Measurements from ENCODE around the gene LRRC32.

The LRRC32 gene

DNA sequence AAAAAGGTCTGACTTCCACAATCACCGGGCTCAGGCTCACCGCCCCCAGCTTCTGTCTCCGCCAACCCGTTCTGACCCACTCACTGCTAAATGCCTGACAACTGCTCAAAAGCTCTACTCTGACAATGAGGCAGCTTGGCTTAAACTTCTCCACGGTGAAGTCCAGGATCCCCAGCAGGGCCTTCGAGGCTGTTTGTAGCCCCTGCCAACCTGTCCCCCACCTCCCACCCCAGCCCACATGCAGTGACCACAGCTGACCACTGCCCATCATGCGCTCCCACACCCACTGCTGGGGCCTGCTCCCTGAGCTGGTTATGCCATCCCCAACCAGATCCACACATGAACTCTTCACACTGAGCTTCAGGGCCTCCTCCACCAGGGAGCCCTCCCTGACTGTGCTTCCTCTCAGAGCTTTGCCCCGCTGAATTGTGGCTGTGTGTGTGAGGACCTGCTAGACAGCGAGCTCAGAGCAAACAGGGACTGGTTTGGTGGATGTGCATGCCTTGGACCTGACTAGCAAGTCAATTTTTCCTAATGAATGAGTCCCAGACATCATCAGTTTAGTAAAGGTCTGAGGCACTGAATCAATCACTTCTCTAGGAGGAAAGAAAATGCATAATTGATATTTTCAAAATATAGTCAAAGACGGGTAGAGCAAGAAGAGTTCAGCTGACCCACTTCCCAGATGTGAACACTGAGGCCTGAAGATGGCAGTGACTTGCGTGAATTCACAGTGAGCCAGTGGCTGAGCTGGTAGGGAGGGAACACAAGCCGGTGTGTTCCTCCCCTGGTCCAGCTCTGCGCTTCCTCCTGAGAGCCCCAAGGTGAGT lies 7.7 kb downstream of the LRRC32 start:
- no peak for DNase-seq (ENCODE audit: low read depth)

DNA sequence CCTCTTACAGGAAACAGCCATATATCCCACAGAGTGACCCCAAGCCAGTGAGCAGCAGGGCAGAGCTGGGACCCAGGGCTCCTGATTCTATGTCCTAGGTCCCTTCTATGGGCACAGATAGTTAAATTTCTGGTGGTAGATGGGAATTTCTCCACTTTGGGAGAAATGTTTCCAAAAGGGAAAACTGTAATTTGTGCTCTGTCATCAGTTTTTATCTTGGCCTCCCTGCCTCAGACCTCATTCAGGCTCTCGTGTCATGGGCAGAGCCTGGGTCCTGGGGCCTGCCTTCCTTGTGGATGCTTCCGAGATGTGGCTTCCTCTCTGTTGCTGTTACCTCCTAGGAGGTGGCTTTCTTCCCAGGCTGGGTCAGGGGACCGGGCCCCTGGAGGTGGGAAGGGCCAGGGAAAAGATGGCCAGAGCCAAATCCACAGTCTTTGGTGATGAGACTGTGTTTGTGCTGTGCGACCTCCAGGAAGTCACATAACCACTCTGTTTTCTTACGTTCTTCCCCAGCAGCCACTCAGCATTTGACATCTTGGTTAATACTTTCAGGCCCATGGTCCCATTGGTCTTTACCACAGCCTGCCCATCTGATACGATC lies 8.6 kb downstream of the LRRC32 start:
- no peak for DNase-seq (ENCODE audit: low read depth)

- DNase-seq (ENCODE audit: low read depth): no peak
Observed at GRCh38 chr11:76661306-76661751, 9.2 kb downstream of the LRRC32 start.

DNA sequence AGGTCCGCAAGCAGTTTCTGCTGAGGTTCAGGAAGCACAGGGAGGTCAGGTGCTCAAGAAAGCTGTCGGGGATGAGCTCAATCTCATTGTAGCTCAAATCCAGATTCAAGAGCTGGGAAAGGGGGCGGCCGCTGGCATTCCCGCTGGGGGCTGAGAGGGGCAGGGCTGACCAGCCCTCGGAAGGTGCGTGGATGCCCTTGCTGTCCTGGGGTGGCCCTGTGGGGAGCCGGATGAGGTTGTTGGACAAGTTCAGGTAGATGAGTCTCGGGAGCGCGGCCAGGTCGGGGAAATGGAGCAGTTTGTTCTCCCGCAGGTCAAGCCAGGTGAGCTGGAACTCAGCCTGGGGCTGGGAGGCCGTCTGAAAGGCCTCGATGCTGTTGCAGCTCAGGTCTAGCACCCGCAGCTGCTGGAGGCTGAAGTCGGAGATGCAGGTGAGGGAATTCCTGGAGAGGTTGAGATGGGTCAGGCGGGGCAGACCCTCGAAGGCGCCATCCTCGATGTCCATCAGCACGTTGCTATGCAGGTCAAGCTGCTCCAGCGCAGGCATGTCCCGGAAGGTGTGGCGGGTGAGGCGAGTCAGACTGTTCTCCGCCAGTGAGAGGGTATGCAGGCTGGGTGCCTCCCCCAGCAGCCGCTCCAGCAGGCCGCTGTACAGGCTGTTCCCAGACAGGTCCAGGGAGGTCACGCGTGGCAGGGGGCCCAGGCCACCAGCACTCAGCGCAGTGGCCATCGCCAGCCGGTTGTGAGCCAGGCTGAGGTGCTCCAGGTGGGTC lies 9.8 kb downstream of the LRRC32 start:
- no peak for DNase-seq (ENCODE audit: low read depth)

DNA sequence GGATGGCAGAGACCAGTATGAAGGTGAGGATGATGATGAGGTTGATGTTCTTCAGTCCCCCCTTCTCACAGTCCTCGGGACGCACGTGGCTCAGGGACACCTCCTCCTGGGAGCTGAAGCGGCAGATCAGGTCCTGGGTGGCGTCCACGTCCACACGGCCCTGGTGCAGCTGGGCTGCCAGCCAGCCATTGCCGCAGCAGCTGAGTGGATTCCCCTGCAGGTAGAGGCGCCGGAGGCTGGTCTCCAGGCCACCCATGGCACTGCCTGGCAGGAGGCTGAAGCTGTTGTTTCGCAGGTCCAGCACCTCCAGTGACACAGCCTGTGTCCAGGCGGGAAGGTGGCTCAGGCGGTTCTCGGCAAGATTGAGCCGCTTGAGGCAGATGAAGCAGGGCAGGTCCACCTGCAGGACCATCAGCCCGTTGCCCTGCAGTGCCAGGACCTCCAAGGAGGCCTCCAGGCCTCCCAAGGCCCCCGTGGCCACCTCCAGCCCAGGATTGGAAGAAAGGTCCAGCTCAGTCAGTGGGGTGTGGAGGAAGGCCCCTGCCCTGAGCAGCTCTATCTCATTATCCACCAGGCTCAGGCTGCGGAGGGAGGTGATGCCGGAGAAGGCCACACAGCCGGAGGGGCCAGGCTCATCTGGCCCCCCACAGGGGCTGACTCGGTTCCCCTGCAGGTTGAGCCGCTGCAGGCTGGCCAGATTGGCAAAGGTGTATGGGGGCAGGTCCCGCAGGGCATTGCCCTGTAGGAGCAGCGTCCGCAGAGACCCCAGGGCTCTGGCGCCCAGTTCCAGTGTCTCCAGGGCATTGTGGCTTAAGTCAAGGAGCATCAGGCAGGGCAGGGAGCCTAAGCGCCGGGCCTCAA lies 10.6 kb downstream of the LRRC32 start:
- no peak for DNase-seq (ENCODE audit: low read depth)

GRCh38 chr11:76658651-76659650 lies 11.6 kb downstream of the LRRC32 start:
- no peak for DNase-seq (ENCODE audit: low read depth)

- DNase-seq (ENCODE audit: low read depth): no peak
Observed at GRCh38 chr11:76658231-76658630, 12.3 kb downstream of the LRRC32 start.

GRCh38 chr11:76657187-76658170 lies 13.1 kb downstream of the LRRC32 start:
- DNase-seq (ENCODE audit: low read depth): no peak

- DNase-seq (ENCODE audit: low read depth): no peak
Observed at GRCh38 chr11:76656571-76657081, 13.9 kb downstream of the LRRC32 start.

DNA sequence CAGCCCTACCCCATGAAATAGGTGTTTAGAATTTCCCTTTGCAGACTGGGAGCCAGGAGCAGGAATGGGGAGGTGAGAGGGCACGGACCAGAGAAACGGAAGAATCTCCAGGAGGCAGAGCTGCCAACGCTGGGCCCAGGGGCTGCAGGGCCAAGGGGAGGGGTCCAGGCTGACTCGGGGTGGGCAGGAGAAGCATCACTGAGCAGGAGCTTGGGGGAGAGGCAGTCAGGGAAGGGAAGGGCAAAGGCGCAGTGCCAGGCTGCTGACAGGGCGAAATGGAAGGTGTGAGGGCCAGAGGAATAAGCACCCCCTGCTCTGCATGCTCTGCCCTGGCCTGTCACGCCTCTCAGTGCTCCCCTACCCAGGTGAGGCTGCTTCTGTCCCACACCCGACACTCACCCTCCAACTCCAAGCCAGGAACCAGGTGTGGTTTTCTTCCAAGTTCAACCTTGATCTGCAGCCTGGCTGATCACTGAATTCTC lies 14.5 kb downstream of the LRRC32 start:
- no peak for DNase-seq (ENCODE audit: low read depth)

- DNase-seq (ENCODE audit: low read depth): no peak
Observed at GRCh38 chr11:76655501-76656049, 15.0 kb downstream of the LRRC32 start.

- DNase-seq (ENCODE audit: low read depth): no peak
Observed at GRCh38 chr11:76654980-76655379, 15.6 kb downstream of the LRRC32 start.

DNA sequence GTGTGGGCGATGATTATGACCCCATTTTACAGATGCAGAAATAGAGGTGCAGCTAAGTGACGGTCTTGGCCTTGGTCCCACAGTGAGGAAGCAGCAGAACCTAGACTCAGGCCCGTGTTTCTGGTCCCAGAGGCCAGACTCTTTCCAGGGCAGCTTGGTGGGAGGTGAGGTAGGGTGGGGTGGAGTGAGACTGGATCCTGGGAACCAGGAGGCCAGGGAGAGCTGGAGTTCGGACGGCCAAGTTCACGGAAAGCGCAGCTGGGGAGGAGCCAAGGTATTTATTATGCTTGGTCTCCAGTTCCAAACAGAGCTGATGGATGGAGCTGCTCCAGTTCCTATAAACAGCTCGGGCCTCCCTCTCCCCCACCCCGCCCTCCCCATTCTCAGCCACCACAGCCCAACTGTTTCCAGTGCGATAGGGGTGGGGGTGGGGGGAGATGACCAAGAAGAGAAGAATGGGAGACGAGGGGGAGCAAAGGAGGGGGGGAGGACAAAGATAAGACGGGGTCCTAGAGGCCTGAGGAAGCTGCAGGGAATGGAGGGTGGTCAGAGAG lies 16.2 kb downstream of the LRRC32 start:
- no peak for DNase-seq (ENCODE audit: low read depth)

DNA sequence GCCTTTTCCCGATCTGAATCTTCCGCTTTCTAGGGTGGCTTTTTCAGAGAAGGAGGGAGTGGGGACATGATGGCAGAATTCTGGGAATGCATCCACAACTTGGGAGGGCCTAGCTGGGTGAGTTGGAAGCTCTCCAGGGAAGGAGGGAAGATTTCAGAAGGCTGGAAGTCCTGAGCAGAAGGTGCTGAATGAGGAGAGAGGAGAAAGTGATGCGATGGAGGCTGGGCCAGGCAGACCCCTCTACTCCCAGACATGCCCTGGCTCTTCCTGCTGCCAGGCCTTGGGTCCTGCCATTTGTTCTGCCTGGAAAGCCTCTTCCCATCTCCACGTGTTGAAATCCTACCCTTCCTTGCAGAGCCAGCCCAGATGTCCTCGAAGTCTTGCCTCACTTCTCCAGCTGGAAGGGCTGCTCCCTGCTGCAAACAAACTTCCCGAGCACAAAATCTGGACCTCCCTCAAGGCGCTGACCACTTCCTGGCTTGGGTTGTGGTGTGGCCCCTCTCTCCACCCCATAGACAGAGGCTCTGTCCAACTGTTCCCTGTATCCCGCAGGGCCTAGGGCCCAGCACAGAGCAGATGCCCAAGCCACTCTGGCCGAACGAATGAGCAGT lies 16.8 kb downstream of the LRRC32 start:
- no peak for DNase-seq (ENCODE audit: low read depth)

GRCh38 chr11:76653012-76653673 lies 17.4 kb downstream of the LRRC32 start:
- no peak for DNase-seq (ENCODE audit: low read depth)

- DNase-seq (ENCODE audit: low read depth): no peak
Observed at GRCh38 chr11:76649851-76650372, 20.6 kb downstream of the LRRC32 start.

DNA sequence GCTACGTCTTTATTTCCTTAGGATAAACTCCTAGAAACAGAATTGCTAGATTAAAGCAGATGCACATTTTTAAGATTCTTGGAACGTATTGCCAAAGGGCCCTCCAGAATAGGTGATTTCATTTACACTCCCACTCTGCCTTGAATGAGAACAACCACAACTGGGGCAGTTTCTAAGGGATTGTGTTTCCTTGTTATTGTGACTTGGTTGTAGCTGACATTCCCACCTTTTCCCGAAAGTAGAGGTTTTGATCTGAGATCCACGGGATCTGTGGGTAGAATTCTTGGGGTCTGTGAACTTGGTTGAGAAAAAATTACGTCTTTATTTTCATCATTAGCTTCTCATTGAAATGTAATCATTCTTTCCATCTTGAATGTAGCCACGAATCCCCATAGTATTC lies 21.5 kb downstream of the LRRC32 start:
- no peak for DNase-seq (ENCODE audit: low read depth)

All from activated T-cell treated with anti-CD3 and anti-CD28 coated beads for 48 hours (primary cell).